Lower leg skin (tissue), 3 donors: ENCODE data around the gene NACC2.
"Not testable (repeated sequence)": the region's sequence is repeated elsewhere in the genome, so short reads cannot be mapped to it uniquely, and the experiment has no call there.

Experiments
- CTCF ChIP-seq, 3 donors: fragments of 450-650 bp; IDR thresholded peaks; one replicate each; pipeline ENCODE4 v1.5.1; 2016; ENCODE audit warnings: antibody characterized with exemption in 3 of 3, mild to moderate bottlenecking in 3 of 3, moderate library complexity in 2 of 3
- POLR2A ChIP-seq, 2 donors: fragments of 450-650 bp; IDR thresholded peaks; one replicate each; pipeline ENCODE4 v1.6.1; 2016 to 2017; ENCODE audit warnings: antibody characterized with exemption in 2 of 2, mild to moderate bottlenecking in 1 of 2, moderate library complexity in 1 of 2

DNA sequence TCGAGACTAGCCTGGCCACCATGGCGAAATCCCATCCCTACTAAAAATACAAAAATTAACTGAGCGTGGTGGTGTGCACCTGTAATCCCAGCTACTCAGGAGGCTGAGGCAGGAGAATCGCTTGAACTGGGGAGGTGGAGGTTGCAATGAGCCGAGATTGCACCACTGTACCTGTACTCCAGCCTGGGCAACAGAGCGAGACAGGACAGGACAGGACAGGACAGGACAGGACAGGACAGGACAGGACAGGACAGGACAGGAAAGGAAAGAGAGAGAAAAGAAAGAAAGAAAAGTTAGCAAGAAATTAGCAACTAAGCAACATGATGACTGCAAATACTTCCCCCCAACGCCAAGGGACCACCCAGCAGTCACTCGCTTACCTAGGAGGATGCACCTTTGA is 33.2 kb downstream of the NACC2 start:
- TF ChIP-seq CTCF, POLR2A (IDR thresholded peaks at IDR 0.05): not testable (repeated sequence)
